Measurements from ENCODE around the gene RGS17. TPM values are rescaled to one million over a fixed set of nuclear protein-coding genes. Genes with fewer than 3 reads are reported as not detected.
A peak's percentile ranks its signal among the peaks of the same experiment; 100 is the strongest.

The RGS17 gene
- total RNA-seq, 1 experiment from 2014 or later = 3.2 TPM

- no peak overlapping the region for H3T11ph ChIP-seq (ENCODE audit: low read length)
- TF ChIP-seq CTCF (conservative IDR thresholded peaks at IDR 0.05) = no peak
- H3K9ac ChIP-seq (ENCODE audit: extremely low read depth, insufficient read length, low read length) = no peak overlapping the region
These were observed 35.1 kb downstream of the RGS17 start for GRCh38 chr6:153096031-153096430.

More at GRCh38 chr6:153096031-153096430, 35.1 kb downstream of the RGS17 start:
- H3K4ac ChIP-seq (ENCODE audit: low read depth, low read length) = no peak overlapping the region
- H3K79me1 ChIP-seq (ENCODE audit: insufficient read depth, low read depth, low read length, poor library complexity, severe bottlenecking) = no peaks in the 10 kb centered on the region
- no peak overlapping the region for H2AFZ ChIP-seq (ENCODE audit: low read length)
- H3K9me3 Mint-ChIP-seq = no peaks in the 10 kb centered on the region
- no peaks in the 10 kb centered on the region for H3K79me2 ChIP-seq (ENCODE audit: insufficient read depth, low read length)
- H3K23ac ChIP-seq (ENCODE audit: insufficient read length, low read depth, low read length) = no peak overlapping the region
- no peak overlapping the region for H2BK12ac ChIP-seq (ENCODE audit: insufficient read length, low read depth, low read length)
- no peak overlapping the region for H4K91ac ChIP-seq (ENCODE audit: insufficient read length, low read depth, low read length)
- DNase-seq = no peak
- H2AK5ac ChIP-seq (ENCODE audit: insufficient read length, low read length) = no peak overlapping the region
- no peak overlapping the region for H4K5ac ChIP-seq (ENCODE audit: insufficient read length, low read depth, low read length)
- H3K4me1 ChIP-seq (ENCODE audit: insufficient read depth, low read length) = no peaks in the 10 kb centered on the region
- H4K20me1 ChIP-seq (ENCODE audit: control insufficient read depth, insufficient read depth, insufficient read length) = no peaks in the 10 kb centered on the region
- H4K8ac ChIP-seq (replicated peaks; ENCODE audit: insufficient read length, low read depth, low read length) = no peak overlapping the region
- H3K56ac ChIP-seq (ENCODE audit: insufficient read length, low read depth, low read length) = no peak overlapping the region
- WGBS (ENCODE audit: extremely low coverage, insufficient read length, low lambda C conversion rate) = no CpG with 5 or more reads among the region's 4 CpGs
- no peak overlapping the region for H2BK5ac ChIP-seq (ENCODE audit: insufficient read length, low read length)
- H3K4me3 Mint-ChIP-seq = no peak overlapping the region
- H2BK15ac ChIP-seq (ENCODE audit: low read depth, low read length) = no peak overlapping the region
- no peak overlapping the region for H2BK20ac ChIP-seq (ENCODE audit: low read depth, low read length, poor library complexity, severe bottlenecking)
- H3K18ac ChIP-seq (ENCODE audit: insufficient read length, low read depth, low read length) = no peak overlapping the region
- H3K27me3 ChIP-seq (ENCODE audit: insufficient read depth, low read length) = no peaks in the 10 kb centered on the region
- no peak overlapping the region for H3K27ac ChIP-seq (ENCODE audit: insufficient read length, low read depth, low read length)
- no peak overlapping the region for H3K4me2 ChIP-seq (ENCODE audit: insufficient read depth, insufficient read length, low read length)
- H3K23me2 ChIP-seq (ENCODE audit: insufficient read length, low read depth, low read length, poor library complexity, severe bottlenecking) = no peaks in the 10 kb centered on the region
- H3K36me3 Mint-ChIP-seq (ENCODE audit: insufficient read depth in 1 of 3, low read depth in 3 of 3) = no peaks in the 10 kb centered on the region
- no peaks in the 10 kb centered on the region for H3K9me3 ChIP-seq (ENCODE audit: control insufficient read depth, low read depth, low read length)
- no peak overlapping the region for H3K14ac ChIP-seq (ENCODE audit: insufficient read depth, low read length)
- no peak overlapping the region for H2BK120ac ChIP-seq (ENCODE audit: low read depth, low read length, poor library complexity, severe bottlenecking)
- H3K4me1 Mint-ChIP-seq = no peaks in the 10 kb centered on the region
- H3K27ac Mint-ChIP-seq = peak overlapping the region in 2 of 3 experiments; percentile 8 to 29; a peak in 2 of 7 replicates
- no peaks in the 10 kb centered on the region for H3K27me3 Mint-ChIP-seq (ENCODE audit: low read depth)
